NCI-H1694 treated with DMSO at 0.1 percent for 48 hours (cell line): Measurements from ENCODE around the gene IL1RAP.

ENCODE experiments used
- DNase-seq: peaks from one replicate; lab custom pipeline; 2025; lab: John Stamatoyannopoulos, UW

IL1RAP gene

DNA sequence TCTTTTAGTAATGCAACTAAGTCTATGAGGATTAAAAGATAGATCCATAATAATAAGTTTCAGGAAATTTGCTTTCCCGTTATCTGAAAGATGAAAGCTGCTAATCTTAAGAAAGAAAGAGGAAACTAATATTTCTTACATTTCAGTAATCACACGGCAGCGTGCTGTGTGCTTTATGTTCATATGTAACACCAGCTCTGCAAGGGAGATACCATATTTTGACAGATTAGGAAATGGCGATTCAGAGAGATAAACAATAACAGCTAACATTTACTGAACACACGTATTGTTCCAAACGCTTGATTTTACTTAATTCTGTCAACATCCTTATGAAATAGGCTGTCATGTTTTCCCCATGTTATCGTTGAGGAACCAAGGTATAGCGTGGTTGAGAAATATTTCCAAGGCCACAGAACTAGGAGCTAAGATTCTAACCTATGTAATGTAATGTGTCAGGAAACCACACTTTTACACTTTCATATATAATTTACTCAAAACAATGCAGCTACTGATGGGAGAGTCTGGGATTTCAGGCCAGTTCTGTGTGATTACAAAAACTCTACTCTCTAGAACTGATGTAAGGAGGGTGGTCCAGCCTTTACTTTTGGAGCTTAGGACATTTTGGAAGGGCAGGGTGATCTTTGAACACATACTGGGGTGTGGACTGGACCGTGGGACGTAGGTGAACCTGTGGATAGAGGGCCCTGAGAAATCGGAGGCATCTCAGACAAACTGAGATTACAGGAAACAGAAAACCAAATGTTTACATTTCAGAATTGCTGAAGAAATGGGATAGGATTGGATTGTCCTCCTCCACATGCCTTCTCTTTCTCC lies 100.6 kb downstream of the IL1RAP start:
- DNase-seq, result no peak

DNA sequence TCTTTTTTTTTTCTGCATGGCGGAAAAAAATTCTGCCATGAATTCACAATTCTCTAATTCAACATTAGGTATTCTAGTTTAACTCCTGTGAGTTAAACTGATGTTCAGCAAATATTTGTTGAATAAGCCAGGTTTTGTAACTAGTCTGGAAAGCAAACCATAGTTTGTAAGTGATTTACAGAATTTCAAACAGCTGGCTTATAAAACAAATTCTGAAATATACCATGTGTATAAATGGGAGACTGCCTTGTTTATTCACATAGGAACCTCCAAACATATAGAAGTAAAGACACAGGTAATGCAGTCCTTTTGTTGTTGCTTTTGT lies 101.1 kb downstream of the IL1RAP start:
- no peak for DNase-seq

DNA sequence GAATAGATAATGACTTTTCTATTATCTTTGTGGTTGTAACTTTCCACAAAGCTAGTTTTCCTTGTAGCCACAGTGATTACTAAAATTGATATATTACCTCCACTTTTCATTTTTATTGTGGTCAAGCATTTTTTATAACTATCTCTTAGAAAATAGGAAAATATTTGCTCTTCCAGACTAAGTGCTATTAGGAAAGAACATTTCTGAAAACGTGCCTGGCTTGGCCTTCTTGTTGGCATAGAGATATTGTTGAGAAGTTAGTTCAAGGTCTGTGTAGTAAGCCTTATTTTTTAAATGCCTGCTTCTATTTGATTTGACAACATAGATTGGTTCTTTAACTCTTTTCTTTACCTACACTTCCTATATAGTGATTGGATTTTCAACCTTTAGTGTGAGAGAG lies 101.7 kb downstream of the IL1RAP start:
- DNase-seq, result no peak

DNA sequence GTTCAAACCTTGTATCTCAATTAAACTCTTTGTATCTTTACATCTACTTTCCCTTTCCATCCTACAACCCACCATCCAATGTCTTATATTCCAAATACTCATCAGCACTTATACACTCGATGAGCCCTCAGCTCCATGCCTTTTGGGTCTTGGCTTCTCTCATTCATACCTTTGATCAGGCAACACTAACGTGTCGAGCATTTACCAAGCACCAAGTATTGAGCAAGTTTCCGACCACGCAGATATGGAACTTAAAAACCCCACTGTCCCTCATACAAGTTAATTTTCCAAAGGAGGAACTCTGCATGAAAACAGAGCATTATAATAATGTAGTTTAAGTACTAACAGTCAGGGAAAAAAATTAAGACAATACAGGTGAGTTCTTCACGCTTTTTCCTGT lies 102.8 kb downstream of the IL1RAP start:
- DNase-seq, result no peak

DNA sequence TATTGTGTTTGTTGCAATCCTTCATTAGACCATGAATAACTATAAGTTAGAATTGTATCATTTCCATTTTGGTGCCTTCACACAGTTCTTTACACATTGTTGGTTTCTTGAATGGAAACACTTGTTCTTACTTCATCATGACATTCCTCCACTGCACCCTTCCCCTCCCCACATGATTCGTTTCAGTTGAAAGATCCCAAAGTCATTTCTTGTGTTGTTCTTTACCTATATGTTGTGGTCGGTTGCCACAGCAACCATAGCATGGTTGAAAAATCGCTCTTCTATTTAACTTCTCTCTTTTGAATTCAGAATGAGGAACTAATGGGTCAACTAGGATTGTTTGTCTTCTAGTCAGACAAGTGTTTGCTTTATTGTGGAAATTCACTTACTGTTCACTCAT lies 103.3 kb downstream of the IL1RAP start:
- peak; percentile 10 for DNase-seq

DNA sequence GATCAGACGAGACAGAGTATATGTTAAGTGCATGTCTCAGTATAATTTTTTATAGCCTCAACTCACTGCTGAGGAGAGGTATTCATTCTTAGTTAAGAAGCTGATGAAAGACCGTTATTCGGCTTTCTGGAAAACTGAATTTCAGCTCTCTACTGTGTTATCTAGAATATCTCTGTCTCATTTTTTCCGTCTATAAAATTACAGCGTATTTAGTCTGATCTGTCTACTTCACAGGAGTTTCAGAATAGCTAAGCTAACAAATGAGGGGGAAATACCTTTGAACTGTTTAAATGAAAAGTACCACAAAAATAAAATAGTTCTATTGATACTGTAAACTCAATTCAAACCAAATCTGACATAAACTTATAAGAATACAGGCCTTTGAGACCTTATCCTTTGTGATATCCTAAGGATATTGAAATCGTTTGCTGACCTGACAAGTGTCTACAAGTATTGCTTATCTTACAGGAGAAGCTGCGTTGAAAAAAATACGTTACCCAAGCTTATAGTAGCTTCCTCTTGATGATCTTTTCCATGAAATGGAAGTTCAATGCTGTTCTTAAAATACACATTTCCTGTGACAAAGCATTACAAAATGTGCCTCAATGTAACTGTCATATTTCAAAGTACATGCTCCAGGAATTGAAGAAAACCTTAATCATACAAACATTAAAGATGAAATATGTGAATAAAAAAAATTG lies 104.6 kb downstream of the IL1RAP start:
- DNase-seq, result no peak

DNA sequence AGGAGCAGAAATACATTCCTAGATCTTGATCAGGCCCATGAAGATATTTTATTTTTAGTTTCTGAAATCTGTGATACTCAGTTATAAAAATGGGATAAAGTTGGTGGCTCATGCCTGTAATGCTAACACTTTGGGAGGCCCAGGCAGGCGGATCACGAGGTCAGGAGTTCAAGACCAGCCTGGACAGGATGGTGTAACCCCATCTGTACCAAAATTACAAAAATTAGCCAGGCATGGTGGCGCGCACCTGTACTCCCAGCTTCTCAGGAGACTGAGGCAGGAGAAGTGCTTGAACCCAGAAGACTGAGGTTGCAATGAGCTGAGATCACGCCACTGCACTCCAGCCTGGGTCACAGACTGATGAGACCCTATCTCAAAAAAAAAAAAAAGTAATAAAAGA lies 105.5 kb downstream of the IL1RAP start:
- no peak for DNase-seq

DNA sequence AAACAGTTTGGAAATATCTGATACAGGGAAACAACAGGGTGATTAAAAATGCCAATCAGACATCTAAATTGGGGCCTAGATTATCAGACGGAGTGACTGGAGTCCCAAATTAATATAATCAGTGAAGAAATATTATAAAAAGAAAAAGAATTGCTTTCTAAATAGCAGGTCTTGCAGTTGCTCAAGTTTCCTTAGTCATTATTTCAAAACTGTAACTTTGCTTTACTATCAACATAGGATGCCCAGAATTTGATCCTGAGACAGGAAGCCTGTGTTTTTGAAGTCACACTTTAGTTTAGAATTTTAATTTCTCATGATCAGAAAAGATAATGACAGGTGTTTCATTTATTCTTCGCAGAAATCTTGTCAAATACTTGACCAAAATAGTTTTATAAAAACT lies 105.9 kb downstream of the IL1RAP start:
- no peak for DNase-seq

DNA sequence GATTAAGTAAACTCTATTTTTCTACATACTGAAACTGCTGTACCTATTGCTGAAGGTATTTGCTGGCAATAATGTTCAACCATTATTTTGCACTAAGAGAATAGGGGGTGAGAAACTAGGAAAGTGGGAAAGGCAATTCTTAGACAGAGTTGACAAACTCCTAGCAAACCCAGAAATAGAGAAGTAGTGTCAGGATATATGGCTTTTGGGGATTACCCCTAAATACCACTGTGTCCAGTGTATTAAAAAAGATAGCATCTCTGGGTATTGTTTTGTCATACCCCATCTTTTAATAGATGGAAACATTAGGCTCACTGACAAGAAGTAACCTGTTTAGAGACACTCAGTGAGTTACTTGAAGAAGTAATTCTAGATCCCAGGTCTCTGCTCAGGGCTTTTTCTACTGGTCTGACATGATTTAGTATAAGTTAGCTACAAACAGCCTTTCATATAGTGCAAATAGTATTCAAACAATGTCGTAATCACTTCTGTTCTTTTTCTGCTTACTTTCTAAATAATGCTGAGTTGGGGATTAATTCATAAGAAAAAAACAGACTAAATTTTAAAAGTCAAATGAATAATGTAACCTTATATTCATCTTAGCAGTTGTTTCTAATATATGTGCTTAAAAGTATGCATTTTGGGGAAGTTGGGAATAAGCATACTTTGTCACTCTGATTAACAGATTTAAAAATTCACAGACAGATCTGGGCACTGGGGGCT lies 107.2 kb downstream of the IL1RAP start:
- DNase-seq, result no peak

DNA sequence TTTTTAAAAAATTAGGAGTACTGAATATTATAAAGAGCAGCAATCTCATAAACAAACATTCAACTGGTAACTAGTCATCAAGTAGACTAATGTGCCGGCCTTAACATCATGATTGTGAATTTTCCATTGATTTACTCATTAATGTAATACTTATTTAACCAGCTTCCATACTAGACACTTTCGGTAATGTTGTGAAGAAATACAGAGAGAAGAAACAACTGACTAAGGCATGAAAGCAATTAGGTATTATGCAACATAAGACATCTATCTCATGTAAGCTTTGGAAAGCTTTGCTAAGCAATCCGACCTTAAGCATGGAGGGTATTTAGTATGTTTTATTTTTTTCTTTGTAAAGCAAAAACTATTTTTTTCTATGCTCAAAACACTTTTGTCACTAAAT lies 108.0 kb downstream of the IL1RAP start:
- DNase-seq, result no peak

DNA sequence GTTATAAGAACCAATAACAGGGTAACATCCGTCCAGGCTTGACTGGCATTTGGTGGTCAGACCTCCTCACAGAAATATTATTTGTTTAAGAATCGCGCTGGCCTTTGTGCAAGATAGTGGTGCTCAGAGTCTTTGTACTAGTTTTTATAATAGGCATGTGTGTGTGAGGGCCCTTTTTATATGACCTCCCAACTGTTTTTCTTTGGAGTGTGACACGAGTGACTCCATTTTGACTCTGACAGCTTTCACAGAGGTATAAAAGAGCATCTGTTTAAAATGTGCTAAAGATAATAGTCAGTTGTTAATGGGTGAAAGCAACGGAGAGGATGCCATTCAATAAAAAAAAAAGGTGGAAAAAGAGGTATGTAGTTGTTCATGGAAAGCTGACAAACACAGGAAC lies 110.4 kb downstream of the IL1RAP start:
- DNase-seq, result no peak

DNA sequence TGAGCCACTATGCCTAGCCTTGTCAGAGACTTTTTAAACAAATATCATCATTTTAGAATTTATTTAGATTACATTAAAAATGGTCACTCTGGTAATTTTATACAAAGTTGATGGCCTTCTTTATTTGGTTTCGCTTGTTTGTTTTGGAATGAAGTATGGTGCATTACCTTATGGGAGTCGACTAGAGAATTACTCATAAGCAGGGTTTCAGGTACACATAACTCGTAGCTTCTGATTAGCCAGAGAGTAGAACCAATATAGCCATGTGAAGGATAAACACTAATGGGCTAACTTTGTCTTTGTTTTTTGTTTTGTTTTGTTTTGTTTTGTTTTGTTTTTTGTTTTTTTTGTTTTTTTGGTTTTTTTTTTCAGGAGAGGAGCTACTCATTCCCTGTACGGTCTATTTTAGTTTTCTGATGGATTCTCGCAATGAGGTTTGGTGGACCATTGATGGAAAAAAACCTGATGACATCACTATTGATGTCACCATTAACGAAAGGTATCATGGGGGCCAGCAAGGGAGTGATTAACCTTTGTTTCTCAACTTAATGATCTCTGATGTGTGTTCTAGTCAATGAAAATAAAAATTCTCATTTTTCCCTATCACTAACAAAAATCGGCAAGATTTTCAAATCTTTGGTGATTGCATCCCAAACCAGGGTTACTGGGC lies 113.2 kb downstream of the IL1RAP start:
- DNase-seq, result no peak

DNA sequence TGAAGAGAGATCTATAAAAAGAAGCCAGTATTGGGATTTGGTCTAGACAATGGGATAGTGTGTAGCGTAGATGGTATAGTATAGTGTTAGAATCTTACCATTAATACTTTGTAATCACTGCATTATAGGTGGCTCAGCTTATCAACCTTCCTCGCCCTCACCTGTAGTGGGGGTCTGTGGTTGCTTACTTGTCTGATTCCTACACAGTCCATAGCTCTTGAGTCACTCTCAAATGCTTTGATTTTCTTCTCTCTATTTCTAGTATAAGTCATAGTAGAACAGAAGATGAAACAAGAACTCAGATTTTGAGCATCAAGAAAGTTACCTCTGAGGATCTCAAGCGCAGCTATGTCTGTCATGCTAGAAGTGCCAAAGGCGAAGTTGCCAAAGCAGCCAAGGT lies 115.2 kb downstream of the IL1RAP start:
- no peak for DNase-seq

DNA sequence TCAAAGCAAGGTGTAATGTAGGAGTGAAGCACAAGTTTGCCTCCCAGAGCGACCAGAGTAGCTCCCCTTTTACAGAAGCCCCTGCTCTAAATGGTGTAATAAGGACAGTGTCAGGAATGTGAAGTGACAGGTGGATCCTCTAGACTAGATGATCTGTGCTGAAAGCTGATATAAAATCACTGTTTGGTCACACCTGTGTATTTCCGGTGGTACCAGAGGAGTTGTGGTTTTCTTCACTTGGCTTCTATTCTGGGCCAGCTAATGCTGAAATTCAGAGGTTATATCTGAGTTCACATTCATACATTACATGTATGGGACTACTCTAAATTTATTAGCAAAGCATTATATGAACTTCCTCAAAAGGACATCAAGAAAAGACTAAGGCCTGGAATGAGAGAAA lies 117.4 kb downstream of the IL1RAP start:
- no peak for DNase-seq

DNA sequence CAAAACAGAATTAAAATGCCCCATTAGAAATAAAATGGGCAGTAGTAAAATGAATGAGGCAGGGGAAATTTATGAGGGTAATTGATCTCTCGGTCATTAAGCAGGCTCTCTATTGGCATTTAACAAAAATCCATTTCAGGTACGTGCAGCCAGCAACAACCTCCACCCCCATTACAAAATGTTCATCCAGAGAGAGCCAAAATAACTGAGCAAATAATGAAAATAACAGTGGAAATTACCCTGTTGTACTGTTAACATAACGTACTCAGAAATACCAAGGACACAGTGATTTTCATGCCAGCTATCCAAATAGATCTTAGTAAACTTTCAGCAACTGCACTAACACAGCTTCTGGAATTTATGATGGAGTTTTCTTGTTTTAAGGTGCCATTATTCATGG lies 127.7 kb downstream of the IL1RAP start:
- no peak for DNase-seq

DNA sequence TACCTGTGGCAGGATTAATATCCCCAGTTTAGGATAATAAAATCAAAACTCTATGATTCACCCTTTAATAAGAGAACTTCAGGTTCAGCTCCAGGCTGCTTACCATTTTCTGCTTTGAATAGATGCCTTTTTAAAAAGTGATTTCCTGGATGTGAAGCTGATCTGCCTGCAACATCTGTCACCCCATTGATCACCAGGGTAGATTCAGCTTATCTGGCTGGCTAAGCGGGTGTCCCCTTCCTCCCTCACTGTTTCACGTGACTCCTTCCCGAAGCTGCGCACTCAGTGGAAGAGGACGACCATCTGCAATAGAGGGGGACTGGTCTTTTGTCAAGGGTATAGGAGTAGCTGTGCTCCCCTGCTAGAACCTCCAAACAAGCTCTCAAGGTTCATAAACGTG lies 128.1 kb downstream of the IL1RAP start:
- DNase-seq, result no peak

DNA sequence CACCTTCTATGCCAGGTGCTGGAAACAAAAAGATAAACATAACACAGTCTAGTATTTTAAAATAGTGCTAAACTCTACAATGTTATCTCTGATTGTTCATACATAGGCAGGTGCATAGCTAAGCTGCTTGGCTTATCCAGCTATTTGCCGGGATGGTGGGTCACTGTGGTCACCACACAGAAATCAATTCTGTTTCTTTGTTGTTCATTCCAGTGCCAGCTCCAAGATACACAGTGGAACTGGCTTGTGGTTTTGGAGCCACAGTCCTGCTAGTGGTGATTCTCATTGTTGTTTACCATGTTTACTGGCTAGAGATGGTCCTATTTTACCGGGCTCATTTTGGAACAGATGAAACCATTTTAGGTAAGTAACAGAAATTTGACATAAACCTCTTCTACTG lies 130.2 kb downstream of the IL1RAP start:
- DNase-seq, result no peak

DNA sequence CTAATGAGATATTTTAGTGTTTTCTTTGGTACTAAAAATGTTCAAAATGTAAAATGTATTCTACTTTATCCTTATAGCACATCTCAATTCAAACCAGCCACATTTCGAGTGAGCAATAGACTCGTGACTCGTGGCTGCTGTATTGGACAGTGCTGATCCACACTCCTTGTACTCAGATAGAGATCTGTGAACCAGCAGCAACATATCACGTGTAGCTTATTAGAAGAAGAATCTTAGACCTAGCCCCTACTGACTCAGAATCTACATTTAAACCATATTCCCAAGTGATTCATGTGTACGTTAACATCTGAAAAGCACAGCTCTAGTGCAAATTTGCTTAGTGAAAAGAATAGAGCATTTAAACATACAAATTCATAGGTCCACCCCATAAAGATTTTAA lies 130.9 kb downstream of the IL1RAP start:
- no peak for DNase-seq

DNA sequence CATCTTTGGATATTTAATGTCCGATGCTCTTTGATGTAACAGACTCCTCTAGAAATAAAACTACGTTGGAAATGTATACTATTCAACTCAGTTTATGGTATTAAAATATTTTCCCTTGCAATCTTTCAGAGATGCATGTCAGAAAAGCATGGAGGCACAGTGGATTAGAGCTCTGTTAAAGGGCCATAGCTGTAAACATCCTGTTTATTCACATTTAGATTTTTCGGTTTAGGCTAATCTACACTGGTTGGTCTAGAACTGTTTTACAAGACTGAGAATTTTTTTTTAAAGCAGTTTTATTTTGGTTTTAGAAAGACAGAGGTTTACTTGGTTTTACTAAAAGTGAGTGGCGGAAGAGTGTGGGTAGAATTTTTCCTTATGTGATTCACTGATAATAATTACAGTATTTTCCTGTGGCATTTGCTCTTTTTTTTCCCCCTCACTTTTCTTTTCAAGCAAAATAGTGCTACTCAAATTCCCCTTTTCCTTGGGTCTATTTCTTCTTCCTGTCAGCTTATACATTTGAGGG lies 132.1 kb downstream of the IL1RAP start:
- no peak for DNase-seq

DNA sequence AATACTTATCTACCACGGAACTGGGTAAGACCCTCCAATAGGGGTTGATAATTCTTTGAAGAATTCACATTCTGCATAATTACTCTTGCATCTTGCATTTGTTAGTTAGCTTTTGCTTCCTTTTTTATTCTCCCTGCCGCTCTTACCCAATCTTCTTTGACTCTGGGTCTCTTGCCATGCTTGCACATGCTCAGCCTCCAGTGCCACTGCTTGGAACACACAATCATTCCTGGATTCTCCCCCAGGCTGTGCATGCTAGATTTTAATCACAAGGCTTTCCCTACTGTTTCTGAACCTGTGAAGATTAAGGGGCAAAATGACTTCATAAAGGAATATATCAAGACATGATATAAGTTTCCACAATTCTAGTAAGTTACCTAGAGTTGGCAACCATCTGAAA lies 133.1 kb downstream of the IL1RAP start:
- no peak for DNase-seq

DNA sequence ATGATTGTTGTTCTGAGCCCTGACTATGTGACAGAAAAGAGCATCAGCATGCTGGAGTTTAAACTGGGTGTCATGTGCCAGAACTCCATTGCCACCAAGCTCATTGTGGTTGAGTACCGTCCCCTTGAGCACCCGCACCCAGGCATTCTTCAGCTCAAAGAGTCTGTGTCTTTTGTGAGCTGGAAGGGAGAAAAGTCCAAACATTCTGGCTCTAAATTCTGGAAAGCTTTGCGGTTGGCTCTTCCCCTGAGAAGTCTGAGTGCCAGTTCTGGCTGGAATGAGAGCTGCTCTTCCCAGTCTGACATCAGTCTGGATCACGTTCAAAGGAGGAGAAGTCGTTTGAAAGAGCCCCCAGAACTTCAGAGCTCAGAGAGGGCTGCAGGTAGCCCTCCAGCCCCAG lies 142.0 kb downstream of the IL1RAP start:
- DNase-seq, result no peak

DNA sequence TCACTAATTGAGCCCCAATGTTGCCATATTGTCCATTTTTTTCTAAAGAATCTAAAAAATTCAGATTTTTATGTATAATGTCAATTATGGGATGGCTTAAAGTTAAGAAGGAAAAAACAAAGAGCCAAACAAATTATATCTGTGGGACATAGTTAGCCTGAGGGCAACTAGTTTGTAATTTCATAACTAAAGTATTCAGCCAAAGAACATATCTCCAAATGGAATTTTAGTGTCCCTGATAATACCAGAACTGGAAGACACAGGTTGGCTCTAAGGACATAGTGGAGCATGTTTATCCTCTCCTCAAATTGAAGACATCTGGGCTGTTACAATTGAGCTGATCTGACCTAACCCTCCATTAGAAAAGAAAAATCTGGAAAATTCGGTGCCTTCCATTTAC lies 144.2 kb downstream of the IL1RAP start:
- DNase-seq, result no peak
